ENCODE data around the gene MAPKAPK2.

GRCh38 chr1:206706298-206706791, 21.6 kb downstream of the MAPKAPK2 start:
- TF ChIP-seq CTCF (IDR thresholded peaks at IDR 0.05; ENCODE audit: poor library complexity), result no peak
- TF ChIP-seq EZH2phosphoT487 (IDR thresholded peaks at IDR 0.05; ENCODE audit: low read depth, severe bottlenecking, unreplicated experiment), result no peak

Measured in hepatocyte (in vitro differentiated cells).